SU-DHL-6 (cell line): ENCODE data around the gene IL17REL.

ENCODE experiments used
- H2AFZ ChIP-seq: fragments of 200-600 bp; sonication (generic); 2 replicates; pipeline ENCODE4 v1.6.1; 2014; ENCODE audit warnings: low read depth, mild to moderate bottlenecking, moderate library complexity, mixed read lengths, antibody characterized with exemption, low read length; ENCODE audit not compliant: severe bottlenecking
- H3F3A ChIP-seq: fragments of 200-600 bp; shearing (Covaris generic); 2 replicates; pipeline ENCODE4 v1.6.0; 2016; ENCODE audit warnings: antibody characterized with exemption, mild to moderate bottlenecking; ENCODE audit not compliant: insufficient read depth
- H3K27ac ChIP-seq: fragments of 200-600 bp; sonication (generic); 2 replicates; pipeline ENCODE4 v1.5.1; 2016; ENCODE audit warnings: low read depth, mild to moderate bottlenecking, low read length, moderate library complexity, mixed read lengths
- H3K27me3 ChIP-seq: fragments of 200-600 bp; sonication (generic), shearing (Covaris generic); 2 replicates; pipeline ENCODE4 v1.6.0; 2014; ENCODE audit warnings: mild to moderate bottlenecking, low read length
- H3K36me3 ChIP-seq: fragments of 200-600 bp; sonication (generic); 2 replicates; pipeline ENCODE4 v1.6.1; 2014; ENCODE audit warnings: mild to moderate bottlenecking, low read length, mixed read lengths
- H3K4me2 ChIP-seq: fragments of 300-600, 200-600 bp; shearing (Covaris generic), sonication (generic); 2 replicates; pipeline ENCODE4 v1.6.0; 2014; ENCODE audit warnings: low read length, low read depth, mild to moderate bottlenecking; ENCODE audit not compliant: poor library complexity, severe bottlenecking
- H3K4me3 ChIP-seq: fragments of 200-600 bp; sonication (generic); 2 replicates; pipeline ENCODE4 v1.5.1; 2014; ENCODE audit warnings: antibody characterized with exemption, low read length, mild to moderate bottlenecking, mixed read lengths; ENCODE audit not compliant: insufficient read depth, poor library complexity, severe bottlenecking
- H3K79me2 ChIP-seq: fragments of 200-600 bp; sonication (generic); 2 replicates; pipeline ENCODE4 v1.6.1; 2014; ENCODE audit warnings: mild to moderate bottlenecking, low read length, moderate library complexity; ENCODE audit not compliant: insufficient read depth
- H3K9ac ChIP-seq: fragments of 200-600 bp; sonication (generic); 2 replicates; pipeline ENCODE4 v1.7.0; 2014; ENCODE audit warnings: mild to moderate bottlenecking, low read length
- H3K9me2 ChIP-seq: fragments of 200-600 bp; sonication (generic); replicated peaks from 2 replicates; pipeline ENCODE4 v1.6.1; 2014; ENCODE audit warnings: low read length; ENCODE audit not compliant: insufficient read depth
- H3K9me3 ChIP-seq: fragments of 200-600 bp; sonication (generic); 2 replicates; pipeline ENCODE4 v1.6.1; 2014; ENCODE audit warnings: low read length, mixed read lengths; ENCODE audit not compliant: insufficient read depth
- H4K20me1 ChIP-seq: fragments of 200-600 bp; sonication (generic); 2 replicates; pipeline ENCODE4 v1.6.1; 2014; ENCODE audit warnings: low read depth, mild to moderate bottlenecking, antibody characterized with exemption, low read length, moderate library complexity, mixed read lengths
- CTCF ChIP-seq: fragments of 200-600 bp; sonication (generic); IDR thresholded peaks from one replicate; pipeline ENCODE4 v1.5.1; 2017; ENCODE audit warnings: antibody characterized with exemption, mild to moderate bottlenecking, low read length, moderate library complexity; ENCODE audit not compliant: insufficient read depth, poor library complexity, severe bottlenecking
- EZH2phosphoT487 ChIP-seq: fragments of 200-600 bp; sonication (generic), shearing (Covaris generic); conservative IDR thresholded peaks from 2 replicates; pipeline ENCODE4 v1.6.1; 2018; ENCODE audit warnings: mild to moderate bottlenecking, antibody characterized with exemption, low read length, moderate library complexity, mixed read lengths

The IL17REL gene

GRCh38 chr22:50053861-50054260 is 41.3 kb upstream of the IL17REL start:
- no peaks in the 10 kb centered on the region for H3F3A ChIP-seq
- H3K4me2 ChIP-seq: no peak overlapping the region
- no peak overlapping the region for H3K9ac ChIP-seq
- no peaks in the 10 kb centered on the region for H4K20me1 ChIP-seq
- H3K4me3 ChIP-seq: no peak overlapping the region
- TF ChIP-seq CTCF (no peak), EZH2phosphoT487 (no peak)
- no peak overlapping the region for H2AFZ ChIP-seq
- no peaks in the 10 kb centered on the region for H3K79me2 ChIP-seq
- H3K9me3 ChIP-seq: peaks cover 5% of the 10 kb centered on the region; the same call in 1 of the 2 replicates
- no peaks in the 10 kb centered on the region for H3K36me3 ChIP-seq
- H3K9me2 ChIP-seq: no peaks in the 10 kb centered on the region
- H3K27me3 ChIP-seq: no peaks in the 10 kb centered on the region
- H3K27ac ChIP-seq: no peak overlapping the region

GRCh38 chr22:50051930-50052329 is 39.4 kb upstream of the IL17REL start:
- H3K36me3 ChIP-seq: no peaks in the 10 kb centered on the region
- H4K20me1 ChIP-seq: no peaks in the 10 kb centered on the region
- H3K79me2 ChIP-seq: no peaks in the 10 kb centered on the region
- H2AFZ ChIP-seq: no peak overlapping the region
- H3F3A ChIP-seq: no peaks in the 10 kb centered on the region
- H3K27ac ChIP-seq: no peak overlapping the region
- TF ChIP-seq CTCF (no peak), EZH2phosphoT487 (no peak)
- no peak overlapping the region for H3K9ac ChIP-seq
- H3K27me3 ChIP-seq: no peaks in the 10 kb centered on the region
- H3K4me2 ChIP-seq: no peak overlapping the region
- H3K9me3 ChIP-seq: peaks cover 5% of the 10 kb centered on the region; the same call in 1 of the 2 replicates
- H3K4me3 ChIP-seq: no peak overlapping the region
- H3K9me2 ChIP-seq: no peaks in the 10 kb centered on the region

GRCh38 chr22:50049299-50050195 is 37.0 kb upstream of the IL17REL start:
- no peaks in the 10 kb centered on the region for H3F3A ChIP-seq
- no peaks in the 10 kb centered on the region for H3K9me2 ChIP-seq
- no peak overlapping the region for H3K4me3 ChIP-seq
- no peaks in the 10 kb centered on the region for H4K20me1 ChIP-seq
- H3K4me2 ChIP-seq: no peak overlapping the region
- no peak overlapping the region for H2AFZ ChIP-seq
- TF ChIP-seq EZH2phosphoT487 (no peak), CTCF (no peak)
- H3K79me2 ChIP-seq: no peaks in the 10 kb centered on the region
- no peak overlapping the region for H3K9ac ChIP-seq
- H3K27ac ChIP-seq: no peak overlapping the region
- peaks cover 5% of the 10 kb centered on the region; the same call in 1 of the 2 replicates for H3K9me3 ChIP-seq
- no peaks in the 10 kb centered on the region for H3K36me3 ChIP-seq
- no peaks in the 10 kb centered on the region for H3K27me3 ChIP-seq
